ENCODE data around the gene JHY.

JHY gene

GRCh38 chr11:122902951-122903350 is 20.4 kb downstream of the JHY start:
- Histone ChIP-seq H3K36me3 (ENCODE audit: insufficient read depth, low read length) (no peaks in the 10 kb centered on the region), H3K9ac (ENCODE audit: insufficient read length) (no peak overlapping the region), H3K9me3 (ENCODE audit: low read depth, low read length) (no peaks in the 10 kb centered on the region), H3K4me3 (no peak overlapping the region), H3K27ac (no peak overlapping the region)
- TF ChIP-seq EZH2 (IDR thresholded peaks at IDR 0.05): no peak
- no peak for TF ChIP-seq FOXP2 (optimal IDR thresholded peaks at IDR 0.05; ENCODE audit: control extremely low read depth, extremely low read length, insufficient read depth)
- TF ChIP-seq POLR2AphosphoS5 (IDR thresholded peaks at IDR 0.05; ENCODE audit: borderline replicate concordance, low read depth, low read length): no peak
- DNase-seq (ENCODE audit: low read depth, low spot score): no peak

- H3K9me3 ChIP-seq (ENCODE audit: low read depth, low read length): no peaks in the 10 kb centered on the region
- H3K9ac ChIP-seq (ENCODE audit: insufficient read length): no peak overlapping the region
- TF ChIP-seq POLR2AphosphoS5 (IDR thresholded peaks at IDR 0.05; ENCODE audit: borderline replicate concordance, low read depth, low read length) (no peak), FOXP2 (optimal IDR thresholded peaks at IDR 0.05; ENCODE audit: control extremely low read depth, extremely low read length, insufficient read depth) (no peak), EZH2 (IDR thresholded peaks at IDR 0.05) (no peak)
- no peak overlapping the region for H3K4me3 ChIP-seq
- no peak for DNase-seq (ENCODE audit: low read depth, low spot score)
- H3K36me3 ChIP-seq (ENCODE audit: insufficient read depth, low read length): no peaks in the 10 kb centered on the region
- no peak overlapping the region for H3K27ac ChIP-seq
Observed at GRCh38 chr11:122910775-122911174, 28.2 kb downstream of the JHY start.

- Histone ChIP-seq H3K9me3 (ENCODE audit: low read depth, low read length) (no peaks in the 10 kb centered on the region), H3K9ac (ENCODE audit: insufficient read length) (no peak overlapping the region), H3K27ac (no peak overlapping the region), H3K36me3 (ENCODE audit: insufficient read depth, low read length) (no peaks in the 10 kb centered on the region), H3K4me3 (no peak overlapping the region)
- TF ChIP-seq FOXP2 (optimal IDR thresholded peaks at IDR 0.05; ENCODE audit: control extremely low read depth, extremely low read length, insufficient read depth): no peak
- TF ChIP-seq EZH2 (IDR thresholded peaks at IDR 0.05): no peak
- TF ChIP-seq POLR2AphosphoS5 (IDR thresholded peaks at IDR 0.05; ENCODE audit: borderline replicate concordance, low read depth, low read length): no peak
- no peak for DNase-seq (ENCODE audit: low read depth, low spot score)
Observed at GRCh38 chr11:122917311-122917710, 34.8 kb downstream of the JHY start.

DNA sequence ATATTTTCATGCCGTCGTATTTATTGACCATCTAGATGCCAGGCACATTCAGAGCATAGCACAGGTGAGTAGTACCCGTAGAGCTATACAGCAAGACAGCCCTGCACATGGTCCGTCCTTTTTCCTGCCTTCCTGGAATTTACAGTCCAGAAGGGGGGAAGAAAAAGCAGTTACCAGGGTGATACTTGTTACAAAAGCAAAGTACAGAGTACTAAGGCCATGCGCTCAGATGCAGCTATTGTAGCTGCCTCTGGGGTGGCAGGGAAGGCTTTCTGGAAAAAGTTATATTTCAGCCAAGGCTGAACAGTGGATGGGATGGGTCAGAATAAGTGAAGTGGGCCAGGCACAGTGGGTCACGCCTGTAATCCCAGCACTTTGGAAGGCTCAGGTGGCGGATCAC is 36.2 kb downstream of the JHY start:
- TF ChIP-seq FOXP2 (optimal IDR thresholded peaks at IDR 0.05; ENCODE audit: control extremely low read depth, extremely low read length, insufficient read depth): no peak
- no peak for TF ChIP-seq POLR2AphosphoS5 (IDR thresholded peaks at IDR 0.05; ENCODE audit: borderline replicate concordance, low read depth, low read length)
- no peak for TF ChIP-seq EZH2 (IDR thresholded peaks at IDR 0.05)
- H3K9ac ChIP-seq (ENCODE audit: insufficient read length): no peak overlapping the region
- DNase-seq (ENCODE audit: low read depth, low spot score): no peak
- H3K36me3 ChIP-seq (ENCODE audit: insufficient read depth, low read length): no peaks in the 10 kb centered on the region
- no peak overlapping the region for H3K4me3 ChIP-seq
- H3K9me3 ChIP-seq (ENCODE audit: low read depth, low read length): no peaks in the 10 kb centered on the region
- no peak overlapping the region for H3K27ac ChIP-seq

GRCh38 chr11:122920579-122920978 is 38.0 kb downstream of the JHY start:
- TF ChIP-seq FOXP2 (optimal IDR thresholded peaks at IDR 0.05; ENCODE audit: control extremely low read depth, extremely low read length, insufficient read depth) (no peak), POLR2AphosphoS5 (IDR thresholded peaks at IDR 0.05; ENCODE audit: borderline replicate concordance, low read depth, low read length) (no peak), EZH2 (IDR thresholded peaks at IDR 0.05) (no peak)
- Histone ChIP-seq H3K4me3 (no peak overlapping the region), H3K36me3 (ENCODE audit: insufficient read depth, low read length) (no peaks in the 10 kb centered on the region), H3K27ac (no peak overlapping the region), H3K9me3 (ENCODE audit: low read depth, low read length) (no peaks in the 10 kb centered on the region), H3K9ac (ENCODE audit: insufficient read length) (no peak overlapping the region)
- DNase-seq (ENCODE audit: low read depth, low spot score): no peak

DNA sequence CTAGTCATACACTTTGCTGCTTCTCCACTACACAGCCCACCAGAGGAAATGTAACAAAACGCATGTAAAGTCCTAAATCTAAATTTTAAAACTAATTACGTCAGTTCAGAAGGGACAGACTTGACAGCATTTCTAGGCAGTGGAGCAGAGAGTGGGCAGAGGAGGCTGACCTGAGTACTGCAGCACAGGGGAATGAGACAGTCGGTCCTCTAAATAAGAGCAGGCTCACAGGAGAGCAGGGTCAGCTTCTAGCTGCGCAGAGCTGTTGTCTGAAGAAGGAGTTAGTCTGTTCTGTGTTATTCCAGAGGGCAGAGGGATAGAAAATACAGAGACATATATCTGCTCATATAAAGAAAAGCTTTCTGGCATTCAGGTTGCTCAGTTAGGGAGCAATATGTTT is 40.3 kb downstream of the JHY start:
- Histone ChIP-seq H3K36me3 (ENCODE audit: insufficient read depth, low read length) (no peaks in the 10 kb centered on the region), H3K4me3 (no peak overlapping the region), H3K9ac (ENCODE audit: insufficient read length) (no peak overlapping the region), H3K27ac (no peak overlapping the region), H3K9me3 (ENCODE audit: low read depth, low read length) (no peaks in the 10 kb centered on the region)
- no peak for DNase-seq (ENCODE audit: low read depth, low spot score)
- TF ChIP-seq POLR2AphosphoS5 (IDR thresholded peaks at IDR 0.05; ENCODE audit: borderline replicate concordance, low read depth, low read length) (no peak), FOXP2 (optimal IDR thresholded peaks at IDR 0.05; ENCODE audit: control extremely low read depth, extremely low read length, insufficient read depth) (no peak)

DNA sequence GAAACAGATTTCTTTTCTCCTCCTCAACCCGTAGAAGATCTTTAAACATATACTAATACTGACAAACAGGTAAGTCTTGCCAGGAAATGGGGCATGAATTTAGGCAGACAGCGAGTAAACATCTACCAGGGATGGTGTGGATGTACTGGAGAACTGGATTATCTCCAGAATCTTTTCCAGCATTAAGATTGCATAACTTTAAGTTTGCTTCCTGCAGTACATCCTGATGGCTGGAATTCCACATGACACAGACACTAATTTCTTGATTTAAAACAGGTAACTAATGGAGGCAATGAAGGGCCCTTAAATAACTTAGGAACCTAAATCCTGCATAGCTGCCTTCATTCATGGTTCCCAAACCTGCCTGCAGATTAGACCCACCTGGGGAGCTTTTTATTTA is 40.7 kb downstream of the JHY start:
- Histone ChIP-seq H3K9ac (ENCODE audit: insufficient read length) (no peak overlapping the region), H3K4me3 (no peak overlapping the region), H3K9me3 (ENCODE audit: low read depth, low read length) (no peaks in the 10 kb centered on the region), H3K36me3 (ENCODE audit: insufficient read depth, low read length) (no peaks in the 10 kb centered on the region), H3K27ac (no peak overlapping the region)
- TF ChIP-seq POLR2AphosphoS5 (IDR thresholded peaks at IDR 0.05; ENCODE audit: borderline replicate concordance, low read depth, low read length) (no peak), FOXP2 (optimal IDR thresholded peaks at IDR 0.05; ENCODE audit: control extremely low read depth, extremely low read length, insufficient read depth) (no peak), EZH2 (IDR thresholded peaks at IDR 0.05) (no peak)
- DNase-seq (ENCODE audit: low read depth, low spot score): no peak

DNA sequence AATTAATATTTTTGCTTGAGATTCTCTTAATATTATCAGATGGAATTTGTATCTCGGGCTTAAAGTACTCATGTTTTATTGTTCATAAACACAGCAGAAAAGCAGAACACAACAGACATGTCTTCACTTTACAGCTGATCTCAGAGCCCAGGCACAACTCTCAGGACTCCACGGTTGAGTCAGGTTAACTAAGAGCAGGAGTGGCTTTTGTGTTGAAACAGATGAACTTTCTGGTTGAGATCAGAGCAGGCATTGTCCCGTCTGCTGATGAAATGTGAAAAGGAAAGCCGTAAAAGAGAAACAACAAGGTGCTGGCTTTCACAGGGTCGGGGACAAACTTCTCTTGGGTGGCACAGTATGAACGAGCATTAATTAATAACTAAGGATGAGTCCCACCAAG is 49.0 kb downstream of the JHY start:
- TF ChIP-seq FOXP2 (optimal IDR thresholded peaks at IDR 0.05; ENCODE audit: control extremely low read depth, extremely low read length, insufficient read depth): no peak
- TF ChIP-seq EZH2 (IDR thresholded peaks at IDR 0.05): no peak
- no peak for TF ChIP-seq POLR2AphosphoS5 (IDR thresholded peaks at IDR 0.05; ENCODE audit: borderline replicate concordance, low read depth, low read length)
- no peak for DNase-seq (ENCODE audit: low read depth, low spot score)
- H3K9me3 ChIP-seq (ENCODE audit: low read depth, low read length): no peaks in the 10 kb centered on the region
- H3K36me3 ChIP-seq (ENCODE audit: insufficient read depth, low read length): no peaks in the 10 kb centered on the region
- no peak overlapping the region for H3K4me3 ChIP-seq
- no peak overlapping the region for H3K27ac ChIP-seq
- H3K9ac ChIP-seq (ENCODE audit: insufficient read length): no peak overlapping the region

DNA sequence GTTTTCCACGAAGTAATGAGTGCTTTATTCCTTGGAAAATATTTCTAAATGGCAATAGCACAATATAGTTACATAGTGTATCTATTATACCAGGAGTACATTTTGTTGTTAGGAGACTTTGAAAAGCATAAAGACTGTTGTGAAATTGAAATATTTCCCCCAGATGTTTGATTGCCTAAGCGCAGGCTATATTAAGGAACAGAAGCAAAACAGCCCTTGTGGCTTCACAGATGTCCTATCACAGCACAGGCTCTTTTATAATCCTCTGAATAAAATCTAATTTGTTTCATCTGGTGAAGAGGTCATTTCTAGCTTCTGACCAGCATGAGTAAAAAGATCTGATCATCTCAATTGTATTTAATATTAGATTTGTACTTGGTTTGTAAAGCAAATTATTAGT is 50.9 kb downstream of the JHY start:
- H3K27ac ChIP-seq: no peak overlapping the region
- DNase-seq (ENCODE audit: low read depth, low spot score): no peak
- no peaks in the 10 kb centered on the region for H3K36me3 ChIP-seq (ENCODE audit: insufficient read depth, low read length)
- H3K4me3 ChIP-seq: no peak overlapping the region
- TF ChIP-seq POLR2AphosphoS5 (IDR thresholded peaks at IDR 0.05; ENCODE audit: borderline replicate concordance, low read depth, low read length) (no peak), EZH2 (IDR thresholded peaks at IDR 0.05) (no peak), FOXP2 (optimal IDR thresholded peaks at IDR 0.05; ENCODE audit: control extremely low read depth, extremely low read length, insufficient read depth) (no peak)
- no peaks in the 10 kb centered on the region for H3K9me3 ChIP-seq (ENCODE audit: low read depth, low read length)
- H3K9ac ChIP-seq (ENCODE audit: insufficient read length): no peak overlapping the region

All from SK-N-MC (cell line).